A549 treated with ZK216348 at 1 μM for 4 hours (cell line): ENCODE data around the gene MBD3L2B. TPM values are rescaled to one million over a fixed set of nuclear protein-coding genes. Genes with fewer than 3 reads are reported as not detected.

Experiments used
- total RNA-seq: library from RNA; stranded (reverse); fragments of 200-300 nt; extraction: Qiagen RNA extraction; gene quantifications from 5 replicates; pipeline ENCODE4 v1.2.3, GENCODE V29; 2022; ENCODE audit warnings: low read depth

Gene MBD3L2B
- total RNA-seq = not detected in 5 replicates

DNA sequence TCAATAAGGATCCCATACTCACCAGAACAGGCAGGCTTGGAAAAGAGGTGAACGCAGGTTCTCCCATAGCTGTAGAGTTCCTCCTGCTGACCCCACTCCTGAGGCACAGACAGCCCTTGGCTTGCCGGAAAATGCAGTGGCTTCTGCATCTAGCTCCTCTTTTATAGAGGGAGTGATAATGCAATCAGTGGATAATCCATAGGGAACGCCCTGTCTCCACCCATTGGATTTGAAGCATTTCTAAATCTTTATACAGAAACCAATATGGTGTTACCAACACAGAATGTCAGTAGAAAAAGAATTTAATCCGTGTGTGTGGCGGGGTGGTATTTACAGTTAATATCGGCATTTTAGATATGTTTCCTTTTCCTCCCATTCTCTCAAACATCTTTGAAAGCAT is at the start of gene MBD3L2B:
Gene MBD3L2B, minus strand, starts transcription at position 101 of the 400 bp plus-strand sequence. Its CDS starts 34 bp downstream, at position 67.

DNA sequence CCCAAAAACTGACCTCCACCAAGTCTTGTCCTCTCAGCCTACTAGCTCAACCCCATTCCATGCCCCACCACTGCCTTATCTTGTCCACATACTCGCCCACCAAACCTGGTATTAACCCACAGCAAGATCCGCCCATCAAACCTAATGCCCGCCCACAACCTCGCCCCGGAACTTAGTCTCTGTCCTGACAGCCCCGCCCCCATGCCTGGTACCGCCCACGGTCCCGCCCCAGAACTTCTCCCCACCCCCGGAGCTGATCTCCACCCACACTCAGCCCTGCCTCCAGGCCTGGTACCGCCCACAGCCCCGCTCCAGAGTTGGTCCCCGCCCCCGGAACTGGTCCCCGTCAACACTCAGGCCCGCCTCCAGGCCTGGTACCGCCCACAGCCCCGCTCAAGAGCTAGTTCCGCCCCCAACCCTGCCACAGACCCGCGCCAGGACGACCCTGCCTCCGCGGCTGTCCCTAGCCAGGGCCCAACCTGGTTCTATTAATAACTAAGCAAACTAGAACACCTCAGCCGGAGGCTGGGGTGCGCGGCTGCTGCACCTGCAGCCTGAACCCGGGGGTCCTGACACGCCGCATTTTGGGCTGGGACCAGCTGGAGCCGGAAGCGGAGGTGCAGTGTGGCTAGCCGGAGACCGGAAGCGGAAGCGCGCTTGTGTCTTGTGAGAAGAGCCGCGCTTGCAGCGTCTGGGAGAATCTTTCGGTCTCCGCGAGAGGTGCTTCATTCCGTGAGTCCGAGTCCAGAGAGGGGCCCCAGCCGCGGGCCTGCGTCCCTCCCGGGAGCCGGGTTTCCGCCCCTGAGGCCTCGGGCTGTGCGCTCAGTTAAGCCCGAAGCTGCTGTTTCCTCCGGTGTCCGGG is 48.0 kb upstream of the MBD3L2B start, which contains the start of gene ZNF557:
Gene ZNF557, plus strand, starts transcription at position 662 of the 862 bp plus-strand sequence. CDS start 5,372 bp downstream, outside the sequence.

DNA sequence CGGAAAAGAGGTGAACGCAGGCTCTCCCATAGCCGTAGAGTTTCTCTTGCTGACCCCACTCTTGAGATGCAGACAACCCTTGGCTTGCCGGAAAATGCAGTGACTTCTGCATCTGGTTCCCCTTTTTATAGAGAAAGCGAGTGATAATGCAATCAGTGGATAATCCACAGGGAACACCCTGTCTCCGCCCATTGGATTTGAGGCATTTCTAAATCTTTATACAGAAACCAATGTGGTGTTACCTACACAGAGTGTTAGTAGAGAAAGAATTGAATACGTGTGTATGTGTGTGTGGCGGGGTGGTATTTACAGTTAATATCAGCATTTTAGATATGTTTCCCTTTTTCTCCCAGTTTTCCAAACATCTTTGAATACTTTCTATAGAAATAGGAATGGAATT is 37.3 kb upstream of the MBD3L2B start, which contains the start of gene MBD3L3:
Gene MBD3L3, minus strand, starts transcription at position 101 of the 400 bp plus-strand sequence. Its CDS starts 71 bp downstream, at position 30.

DNA sequence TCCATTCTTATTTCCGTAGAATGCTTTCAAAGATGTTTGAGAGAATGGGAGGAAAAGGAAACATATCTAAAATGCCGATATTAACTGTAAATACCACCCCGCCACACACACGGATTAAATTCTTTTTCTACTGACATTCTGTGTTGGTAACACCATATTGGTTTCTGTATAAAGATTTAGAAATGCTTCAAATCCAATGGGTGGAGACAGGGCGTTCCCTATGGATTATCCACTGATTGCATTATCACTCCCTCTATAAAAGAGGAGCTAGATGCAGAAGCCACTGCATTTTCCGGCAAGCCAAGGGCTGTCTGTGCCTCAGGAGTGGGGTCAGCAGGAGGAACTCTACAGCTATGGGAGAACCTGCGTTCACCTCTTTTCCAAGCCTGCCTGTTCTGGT is 27.8 kb upstream of the MBD3L2B start, which contains the start of gene MBD3L2:
Gene MBD3L2, plus strand, starts transcription at position 301 of the 400 bp plus-strand sequence. Its CDS starts 53 bp downstream, at position 354.

DNA sequence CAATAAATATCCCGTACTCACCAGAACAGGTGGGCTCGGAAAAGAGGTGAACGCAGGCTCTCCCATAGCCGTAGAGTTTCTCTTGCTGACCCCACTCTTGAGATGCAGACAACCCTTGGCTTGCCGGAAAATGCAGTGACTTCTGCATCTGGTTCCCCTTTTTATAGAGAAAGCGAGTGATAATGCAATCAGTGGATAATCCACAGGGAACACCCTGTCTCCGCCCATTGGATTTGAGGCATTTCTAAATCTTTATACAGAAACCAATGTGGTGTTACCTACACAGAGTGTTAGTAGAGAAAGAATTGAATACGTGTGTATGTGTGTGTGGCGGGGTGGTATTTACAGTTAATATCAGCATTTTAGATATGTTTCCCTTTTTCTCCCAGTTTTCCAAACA is 18.8 kb upstream of the MBD3L2B start, which contains the start of gene MBD3L4:
Gene MBD3L4, minus strand, starts transcription at position 101 of the 400 bp plus-strand sequence. Its CDS starts 35 bp downstream, at position 66.

DNA sequence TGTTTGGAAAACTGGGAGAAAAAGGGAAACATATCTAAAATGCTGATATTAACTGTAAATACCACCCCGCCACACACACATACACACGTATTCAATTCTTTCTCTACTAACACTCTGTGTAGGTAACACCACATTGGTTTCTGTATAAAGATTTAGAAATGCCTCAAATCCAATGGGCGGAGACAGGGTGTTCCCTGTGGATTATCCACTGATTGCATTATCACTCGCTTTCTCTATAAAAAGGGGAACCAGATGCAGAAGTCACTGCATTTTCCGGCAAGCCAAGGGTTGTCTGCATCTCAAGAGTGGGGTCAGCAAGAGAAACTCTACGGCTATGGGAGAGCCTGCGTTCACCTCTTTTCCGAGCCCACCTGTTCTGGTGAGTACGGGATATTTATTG is 9.0 kb upstream of the MBD3L2B start, which contains the start of gene MBD3L5:
Gene MBD3L5, plus strand, starts transcription at position 301 of the 400 bp plus-strand sequence. Its CDS starts 34 bp downstream, at position 335.

Other genes starting within 250 kb of the MBD3L2B start
- 6.1 to 7.9 TPM (median 7.1 TPM) in 5 replicates for gene VAV1, start 248.7 kb downstream of the MBD3L2B start, total RNA-seq
- 5.0 to 6.0 TPM (median 5.4 TPM) in 5 replicates for gene ADGRE1, start 133.9 kb downstream of the MBD3L2B start, total RNA-seq
- not detected in 5 replicates for gene MBD3L5, start 9.1 kb upstream of the MBD3L2B start, total RNA-seq
- not detected in 5 replicates for gene MBD3L4, start 18.7 kb upstream of the MBD3L2B start, total RNA-seq
- gene MBD3L2, start 27.9 kb upstream of the MBD3L2B start, total RNA-seq = not detected in 5 replicates
- not detected in 5 replicates for gene MBD3L3, start 37.2 kb upstream of the MBD3L2B start, total RNA-seq
- 2.2 to 3.3 TPM (median 3.0 TPM) in 5 replicates for gene ZNF557, start 48.3 kb upstream of the MBD3L2B start, total RNA-seq